ENCODE measurements around the gene LNX1.

GRCh38 chr4:53598901-53599300 is 7.6 kb upstream of the LNX1 start:
- TF ChIP-seq EZH2 (IDR thresholded peaks at IDR 0.05) (no peak), CTCF (IDR thresholded peaks at IDR 0.05) (no peak)

All from neural progenitor cell (in vitro differentiated cells).